Posterior vena cava (tissue), 2 donors: ENCODE data around the gene SART3. TPM values are rescaled to one million over a fixed set of nuclear protein-coding genes. Genes with fewer than 3 reads are reported as not detected.
"Not testable (repeated sequence)": the region's sequence is repeated elsewhere in the genome, so short reads cannot be mapped to it uniquely, and the experiment has no call there.

ENCODE experiments used
- DNase-seq: peaks from one replicate; pipeline ENCODE4 v3.0.0-alpha.2; 2020; ENCODE audit warnings: low spot score
- intact Hi-C, 2 donors: fragments of 100-400 bp; cut with DNase I; formaldehyde crosslinking; loops; one replicate each; pipeline versions ENCODE4 v1.14.1 to v1.14.2; 2022 to 2023
- total RNA-seq, 2 donors: library from RNA; stranded (reverse); fragmentation: NEBNext Ultra II Directional; extraction: Animal tissue kit (Norgen Biotek cat#: 25700); gene quantifications; one replicate each; pipeline ENCODE4 v1.2.1, GENCODE V29; 2021
- donor health status: DM: yes; HTN: yes; CAD: no.
- donor health status: DM: yes; HTN: yes; CAD: no.

Gene SART3
- total RNA-seq, 2 donors from 2014 or later: 27.4 to 28.9 TPM

DNA sequence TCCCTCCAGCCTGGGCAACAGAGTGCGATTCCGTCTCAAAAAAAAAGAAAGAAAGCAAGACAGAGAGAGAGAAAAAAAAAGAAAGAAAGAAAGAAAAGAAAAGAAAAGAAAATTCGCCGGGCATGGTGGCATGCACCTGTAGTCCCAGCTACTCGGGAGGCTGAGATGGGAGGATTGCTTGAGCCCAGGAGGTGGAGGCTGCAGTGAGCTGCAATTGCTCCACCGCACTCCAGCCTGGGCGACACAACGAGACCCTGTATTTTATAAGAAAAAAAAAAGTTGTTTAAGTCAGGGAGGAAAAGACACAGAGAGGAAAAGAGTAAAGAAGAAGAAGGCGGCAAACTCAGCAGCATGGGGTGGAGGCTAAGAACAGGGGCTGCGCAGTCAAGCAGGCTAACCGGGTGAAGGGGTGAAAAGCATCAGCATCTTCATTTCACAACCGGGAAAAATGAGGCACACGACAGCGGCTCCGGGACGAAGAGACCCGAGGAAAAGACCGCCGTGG lies 46.5 kb downstream of the SART3 start:
- DNase-seq: no peak
- intact Hi-C loops: no loop called here

DNA sequence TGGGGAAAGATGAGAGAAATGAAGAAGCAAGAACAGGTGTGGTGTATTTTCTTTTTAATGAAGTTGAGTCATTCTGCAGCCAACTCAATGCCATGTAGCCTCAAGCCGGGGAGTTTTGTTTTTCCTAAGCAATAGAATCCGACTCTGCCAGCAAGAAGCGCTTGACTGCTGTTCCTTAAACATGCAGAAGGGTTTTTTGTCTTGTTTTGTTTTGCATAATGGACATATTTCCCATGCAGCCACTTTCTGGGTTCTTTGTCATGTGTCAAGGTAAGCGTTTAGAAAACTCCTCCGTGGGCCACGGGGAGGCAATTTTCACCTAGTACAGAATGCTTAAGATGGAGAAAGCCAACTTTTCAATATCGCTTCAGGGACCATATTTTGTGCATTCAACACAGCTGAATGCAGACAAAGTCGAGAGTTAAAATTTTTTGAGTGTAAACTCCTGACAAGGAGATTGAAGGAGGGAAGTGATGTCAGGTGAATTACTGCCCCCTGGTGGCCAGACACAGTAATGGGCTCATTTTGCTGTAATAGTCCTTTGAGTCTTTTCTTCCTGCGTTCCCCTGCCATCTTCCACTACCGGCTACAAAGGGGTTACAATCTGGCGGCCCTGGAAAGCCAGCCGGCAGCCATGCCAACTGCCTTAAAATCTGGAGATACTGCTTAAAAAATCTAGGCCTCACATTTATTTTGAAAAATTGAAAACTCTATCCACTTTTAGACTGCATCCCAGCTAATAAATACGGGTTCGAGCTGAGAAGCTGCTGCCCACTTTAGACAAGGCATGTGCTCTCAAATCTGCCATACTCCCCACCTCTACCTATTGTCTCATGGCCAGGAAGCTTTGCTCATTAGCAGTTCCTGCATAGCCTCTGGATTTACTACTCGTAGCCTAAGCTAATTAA lies 49.1 kb downstream of the SART3 start:
- DNase-seq: no peak
- intact Hi-C loops: no loop called here

DNA sequence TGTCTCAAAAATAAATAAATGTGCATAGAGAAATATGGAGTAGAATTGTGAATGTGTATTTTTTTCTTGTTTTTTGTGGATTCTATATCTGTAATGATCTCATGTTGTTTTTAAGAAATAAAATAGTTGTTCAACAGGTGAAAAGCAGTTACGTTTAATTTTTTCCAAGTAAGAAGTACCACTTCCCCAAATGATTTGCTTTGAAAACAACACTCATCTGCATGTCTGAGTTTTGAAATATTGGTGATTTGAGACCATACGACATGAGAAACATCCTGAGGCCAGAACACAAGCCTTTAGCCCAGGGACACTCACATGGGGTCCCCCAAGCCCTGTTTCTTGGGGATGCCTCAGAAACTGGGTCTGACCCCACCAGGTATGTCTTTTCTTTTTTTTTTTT lies 50.1 kb downstream of the SART3 start:
- DNase-seq: no peak
- intact Hi-C loops: no loop called here

DNA sequence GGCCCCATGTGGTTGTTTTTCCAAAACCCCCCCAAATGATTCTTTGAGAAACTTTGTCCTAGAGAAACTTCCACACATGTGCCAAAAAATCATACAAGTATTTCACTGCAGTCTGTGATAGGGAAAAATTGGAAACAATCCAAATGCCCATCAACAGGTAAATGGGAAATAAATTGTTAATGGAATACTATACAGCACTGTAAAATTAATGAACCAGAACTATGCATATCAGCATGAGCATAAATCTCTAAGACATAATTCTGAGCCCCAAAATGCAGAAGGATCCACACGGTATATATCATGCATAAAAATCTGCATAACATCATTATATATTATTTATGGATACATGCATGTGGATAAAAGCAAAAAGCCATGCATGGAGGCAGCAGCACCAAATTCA lies 51.2 kb downstream of the SART3 start:
- no peak for DNase-seq
- intact Hi-C loops: no loop called here

DNA sequence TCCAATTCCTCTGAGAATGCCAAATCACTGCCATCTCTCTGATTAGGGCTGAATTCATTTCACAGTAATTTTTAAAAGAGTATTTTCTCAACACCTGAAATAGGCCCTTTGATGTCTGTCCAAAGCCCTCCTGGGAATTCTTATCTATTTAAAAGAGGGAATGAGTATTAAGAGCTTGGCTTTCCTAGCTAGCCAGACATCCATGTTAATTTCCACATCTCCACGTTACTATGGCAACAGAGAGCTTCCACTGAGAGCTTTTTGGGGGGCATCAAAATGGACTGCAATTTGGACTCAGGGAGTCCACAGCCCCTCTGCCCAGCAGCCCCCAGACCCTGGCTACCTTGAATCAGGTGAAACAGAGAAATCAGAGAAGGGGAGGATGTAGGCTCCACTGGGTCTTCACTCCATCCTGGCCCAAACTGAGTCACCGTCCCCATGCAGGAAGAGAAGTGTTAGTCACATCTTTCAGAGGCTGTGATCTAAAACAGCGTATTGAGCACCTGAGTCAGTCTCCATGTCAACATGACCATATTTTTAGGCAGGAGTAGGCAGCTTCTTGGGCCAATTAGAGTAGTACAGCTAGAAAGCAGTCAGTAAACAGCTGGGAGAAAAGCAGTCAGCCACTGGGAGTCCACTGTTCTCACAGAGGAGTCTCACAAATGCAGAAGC lies 52.9 kb downstream of the SART3 start:
- intact Hi-C loops: no loop called here
- no peak for DNase-seq

DNA sequence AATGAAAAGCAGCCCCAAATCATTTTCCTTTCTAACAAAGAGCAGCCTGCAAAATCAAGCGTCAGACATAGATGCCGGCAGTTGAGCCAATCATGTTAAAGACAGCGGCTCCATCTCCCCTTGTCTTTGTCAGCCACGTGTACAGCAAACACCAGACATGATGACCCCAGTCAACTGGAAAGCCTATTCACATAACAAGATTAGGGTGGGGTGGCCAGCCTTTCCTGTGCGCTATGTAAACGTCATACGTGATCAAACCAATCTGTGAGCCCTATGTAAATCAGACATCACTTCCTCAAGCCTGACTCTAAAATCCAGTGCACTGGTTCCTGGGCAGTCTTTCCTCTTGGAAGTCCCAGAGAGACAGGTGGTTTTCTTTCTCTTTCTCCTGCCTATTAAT lies 55.8 kb downstream of the SART3 start:
- intact Hi-C loops: no loop called here
- DNase-seq: no peak

DNA sequence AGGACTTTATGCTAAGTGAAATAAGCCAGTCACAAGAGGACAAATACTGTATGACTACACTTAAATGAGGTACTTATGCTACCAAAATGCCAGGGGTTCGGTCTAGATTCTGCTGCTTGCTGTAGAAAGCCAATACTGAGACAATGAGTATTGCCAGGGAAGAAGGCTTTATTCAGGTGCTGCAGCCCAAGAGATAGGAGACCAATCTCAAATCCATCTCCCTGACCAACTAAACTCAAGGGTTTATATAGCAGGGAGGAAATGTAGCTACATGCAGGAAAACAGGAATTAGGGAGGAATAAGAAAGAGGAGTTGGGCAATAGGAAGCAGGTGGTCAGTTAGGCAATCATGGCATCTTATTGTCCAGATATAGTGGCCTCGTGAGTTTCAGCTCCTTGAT lies 58.1 kb downstream of the SART3 start:
- intact Hi-C loops: loop anchor here in 1 of 2 donors (5.0 kb wide), 1 partner anchor 516 kb away; no protein-coding TSS in a partner anchor
- no peak for DNase-seq

DNA sequence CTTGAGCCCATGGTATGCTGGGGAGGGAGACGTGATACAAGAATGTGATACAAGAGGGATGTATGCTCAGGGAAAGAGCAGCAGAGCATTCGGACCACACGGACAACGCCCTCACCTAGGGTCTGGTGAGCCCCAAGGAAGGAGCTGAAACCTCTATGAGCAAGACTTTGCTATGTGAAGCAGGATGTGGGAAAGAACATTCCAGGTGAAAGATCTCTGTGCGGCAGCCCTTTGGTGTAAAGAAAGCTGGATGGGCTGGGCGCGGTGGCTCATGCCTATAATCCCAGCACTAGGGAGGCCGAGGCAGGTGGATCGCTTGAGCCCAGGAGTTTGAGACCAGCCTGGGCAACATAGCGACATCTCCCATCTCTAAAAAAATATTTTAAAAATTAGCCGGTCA lies 62.8 kb downstream of the SART3 start:
- intact Hi-C loops: no loop called here
- DNase-seq: no peak

DNA sequence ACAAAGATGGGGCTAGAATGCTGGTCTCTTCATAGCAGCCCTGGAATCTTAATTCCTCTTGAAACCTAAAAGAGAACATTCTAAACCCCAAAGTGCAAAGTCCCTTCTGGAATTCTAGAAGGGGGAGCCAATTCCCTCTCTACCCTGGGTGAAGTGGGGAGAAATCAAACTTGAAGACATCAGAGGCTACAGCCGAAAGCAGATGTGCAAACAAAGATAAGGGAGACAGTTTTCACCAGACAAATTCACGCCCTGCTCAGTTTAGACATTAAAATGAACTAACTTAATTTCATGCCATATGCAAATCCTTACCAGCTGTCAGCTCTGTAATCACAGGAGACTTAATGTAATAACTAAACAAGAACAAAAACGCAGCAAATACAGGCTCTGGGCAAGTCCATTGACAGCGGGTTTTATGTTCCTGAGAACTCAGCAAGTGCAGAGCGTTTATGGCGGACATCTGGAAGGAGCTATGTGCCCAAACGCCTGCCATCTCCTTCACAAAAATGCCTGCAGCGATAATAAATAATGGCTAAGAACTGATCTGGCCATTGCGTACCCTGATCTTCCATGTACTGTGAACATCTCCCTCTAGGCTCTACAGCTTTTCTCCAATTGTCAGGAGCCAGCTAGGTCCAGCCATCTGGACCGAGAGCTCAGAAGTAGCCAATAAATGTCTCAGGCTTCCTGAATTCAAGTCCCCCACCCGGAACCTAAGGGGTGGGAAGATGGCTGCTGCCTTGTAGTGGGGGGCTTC lies 65.0 kb downstream of the SART3 start:
- no peak for DNase-seq
- intact Hi-C loops: no loop called here

DNA sequence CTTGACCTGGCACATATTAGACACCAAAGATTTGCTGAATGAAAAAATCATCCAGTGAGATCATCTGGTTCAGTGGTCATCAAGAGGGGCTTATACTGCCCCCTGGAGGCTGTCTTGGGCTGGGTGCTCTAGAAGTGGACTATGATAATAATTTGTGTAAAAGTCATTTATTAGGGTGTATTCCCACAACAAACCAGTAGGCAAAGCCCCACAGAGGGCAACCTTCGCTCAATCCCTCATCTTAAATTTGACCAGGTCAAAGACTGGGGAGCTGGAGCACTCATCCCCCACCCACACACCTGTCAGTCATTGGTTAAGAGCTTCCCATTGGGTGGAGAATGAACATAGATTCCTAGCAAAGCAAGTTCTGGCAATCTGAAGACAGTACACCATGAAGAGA lies 65.9 kb downstream of the SART3 start:
- DNase-seq: no peak
- intact Hi-C loops: no loop called here

DNA sequence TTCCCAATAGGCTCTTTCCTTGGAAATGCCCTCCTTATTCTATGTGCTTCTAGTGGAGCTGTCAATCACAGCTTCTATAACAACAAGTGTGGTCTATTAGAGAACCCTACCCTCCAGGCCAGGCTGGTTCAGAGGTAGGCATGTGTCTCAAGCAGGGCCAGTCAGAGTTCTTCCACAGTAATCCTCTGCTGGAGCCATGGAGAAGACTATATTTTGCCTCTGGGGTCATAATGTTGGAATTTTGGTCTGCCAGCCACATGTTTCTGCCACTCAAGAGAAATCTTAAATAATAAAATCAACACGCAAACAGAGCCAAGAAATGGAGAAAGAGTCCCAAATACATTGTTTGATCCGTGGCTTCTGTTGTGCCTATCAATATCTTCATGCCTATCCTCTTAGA lies 69.7 kb downstream of the SART3 start:
- no peak for DNase-seq
- intact Hi-C loops: no loop called here

DNA sequence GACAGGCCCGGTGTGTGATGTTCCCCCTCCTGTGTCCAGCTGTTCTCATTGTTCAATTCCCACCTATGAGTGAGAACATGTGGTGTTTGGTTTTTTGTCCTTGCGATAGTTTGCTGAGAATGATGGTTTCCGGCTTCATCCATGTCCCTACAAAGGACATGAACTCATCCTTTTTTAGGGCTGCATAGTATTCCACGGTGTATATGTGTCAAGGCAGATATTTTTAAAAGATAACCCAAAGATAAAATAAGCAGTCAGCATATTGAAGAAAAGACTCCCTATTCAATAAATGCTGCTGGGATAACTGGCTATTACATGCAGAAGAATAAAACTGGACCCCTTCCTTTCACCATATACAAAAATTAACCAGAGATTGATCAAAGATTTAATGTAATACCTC lies 73.9 kb downstream of the SART3 start:
- DNase-seq, intact Hi-C loops: not testable (repeated sequence)

DNA sequence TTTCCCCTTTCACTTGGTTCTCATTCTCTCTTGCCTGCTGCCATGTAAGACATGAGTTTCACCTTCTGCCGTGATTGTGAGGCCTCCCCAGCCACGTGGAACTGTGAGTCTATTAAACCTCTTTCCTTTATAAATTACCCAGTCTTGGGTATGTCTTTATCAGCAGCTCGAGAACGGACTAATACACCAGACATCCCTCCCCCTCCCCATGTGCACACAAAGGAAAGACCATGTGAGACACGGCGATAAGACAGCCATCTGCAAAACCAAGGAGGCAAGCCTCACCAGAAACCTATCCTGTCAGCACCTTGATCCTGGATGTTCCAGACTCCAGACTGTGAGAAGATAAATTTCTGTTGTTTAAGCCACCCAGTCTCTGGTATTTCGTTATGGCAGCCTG lies 75.6 kb downstream of the SART3 start:
- DNase-seq, intact Hi-C loops: not testable (repeated sequence)

DNA sequence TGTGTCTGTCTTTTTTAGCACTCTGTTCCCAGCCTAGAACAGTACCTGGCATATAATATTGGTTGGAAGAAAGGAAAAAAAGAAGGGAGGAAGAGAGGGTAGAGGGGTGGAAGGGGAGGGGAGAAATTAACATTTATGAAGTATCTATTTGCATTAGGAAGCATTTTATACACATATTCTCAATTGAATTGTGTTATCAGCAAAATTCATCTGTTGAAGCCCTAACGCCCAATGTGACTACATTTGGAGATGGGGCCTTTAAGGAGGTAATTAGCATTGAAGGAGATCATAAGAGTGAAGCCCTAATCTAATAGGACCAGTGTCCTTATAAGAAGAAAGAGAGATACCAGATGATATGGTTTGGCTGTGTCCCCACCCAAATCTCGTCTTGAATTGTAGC lies 76.1 kb downstream of the SART3 start:
- intact Hi-C loops: no loop called here
- DNase-seq: no peak

DNA sequence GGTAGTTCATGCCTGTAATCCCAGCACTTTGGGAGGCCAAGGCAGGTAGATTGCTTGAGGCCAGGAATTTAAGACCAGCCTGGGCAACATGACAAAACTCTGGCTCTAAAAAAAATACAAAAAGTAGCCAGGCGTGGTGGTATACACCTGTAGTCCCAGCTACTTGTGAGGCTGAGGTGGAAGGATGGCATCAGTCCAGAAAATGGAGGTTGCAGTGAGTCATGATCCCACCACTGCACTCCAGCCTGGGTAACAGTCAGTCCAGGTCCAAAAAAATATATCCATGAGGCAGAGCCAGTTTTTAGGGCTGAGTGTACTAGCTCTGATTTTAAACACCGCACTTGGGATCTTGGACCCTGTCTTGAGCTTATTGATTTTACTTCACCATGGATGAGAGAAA lies 76.5 kb downstream of the SART3 start:
- no peak for DNase-seq
- intact Hi-C loops: no loop called here

DNA sequence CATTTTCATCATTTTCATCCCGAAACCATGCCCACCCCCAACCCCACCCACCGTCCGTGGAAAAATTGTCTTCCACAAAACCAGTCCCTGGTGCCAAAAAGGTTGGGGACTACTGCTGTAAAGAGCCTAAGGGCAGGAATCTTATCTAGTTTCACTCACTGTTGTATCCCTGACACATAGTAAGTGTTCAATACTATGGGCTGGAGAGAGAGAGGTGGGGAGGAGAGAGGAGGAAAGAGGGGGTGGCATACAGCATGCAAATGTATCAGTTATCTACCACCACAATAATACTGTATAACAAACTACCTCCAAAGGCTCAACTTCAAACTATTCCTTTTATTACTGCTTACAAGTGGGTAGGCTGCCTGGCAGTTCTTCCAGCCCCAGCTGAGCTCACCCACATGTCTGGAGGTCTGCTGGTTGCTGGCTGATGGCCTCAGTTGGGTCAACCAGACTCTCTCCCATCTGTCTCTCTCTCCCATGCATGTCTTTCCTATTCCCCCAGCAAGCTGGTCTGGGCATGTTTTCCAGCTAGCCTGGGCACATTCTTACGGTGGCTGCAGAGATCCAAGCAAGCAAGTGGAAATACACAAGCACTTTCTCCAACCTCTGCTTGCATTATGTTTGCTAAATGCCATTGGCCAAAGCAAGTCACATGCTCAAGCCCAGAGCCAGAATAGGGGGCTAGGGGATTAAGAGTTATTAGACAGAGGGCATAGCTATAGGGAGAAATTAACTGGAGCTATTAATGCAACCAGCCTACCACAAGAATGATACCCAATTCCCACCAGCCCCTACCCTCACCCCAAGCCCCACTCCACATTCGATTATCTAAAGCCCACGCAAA lies 77.5 kb downstream of the SART3 start:
- intact Hi-C loops: no loop called here
- DNase-seq: no peak

DNA sequence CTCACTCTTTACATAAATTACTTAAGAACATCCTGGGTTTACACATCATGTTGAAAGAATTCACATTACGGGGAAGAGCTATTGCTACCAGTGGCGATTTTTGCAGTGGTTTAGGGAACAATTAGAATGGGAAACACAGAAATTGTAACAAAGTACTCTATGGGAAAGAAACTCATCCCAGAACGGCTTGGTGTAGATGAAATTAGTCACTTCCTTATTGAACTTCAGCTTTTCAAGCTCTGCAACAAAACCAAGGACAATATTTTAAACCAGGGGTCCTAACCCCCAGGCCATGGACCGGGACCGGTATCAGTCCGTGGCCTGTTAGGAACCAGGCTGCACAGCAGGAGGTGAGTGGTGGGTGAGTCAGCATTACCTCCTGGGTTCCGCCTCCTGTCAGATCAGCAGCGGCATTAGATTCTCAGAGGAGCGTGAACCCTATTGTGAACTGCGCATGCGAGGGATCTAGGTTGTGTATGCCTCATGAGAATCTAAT lies 78.2 kb downstream of the SART3 start:
- no peak for DNase-seq
- intact Hi-C loops: no loop called here

DNA sequence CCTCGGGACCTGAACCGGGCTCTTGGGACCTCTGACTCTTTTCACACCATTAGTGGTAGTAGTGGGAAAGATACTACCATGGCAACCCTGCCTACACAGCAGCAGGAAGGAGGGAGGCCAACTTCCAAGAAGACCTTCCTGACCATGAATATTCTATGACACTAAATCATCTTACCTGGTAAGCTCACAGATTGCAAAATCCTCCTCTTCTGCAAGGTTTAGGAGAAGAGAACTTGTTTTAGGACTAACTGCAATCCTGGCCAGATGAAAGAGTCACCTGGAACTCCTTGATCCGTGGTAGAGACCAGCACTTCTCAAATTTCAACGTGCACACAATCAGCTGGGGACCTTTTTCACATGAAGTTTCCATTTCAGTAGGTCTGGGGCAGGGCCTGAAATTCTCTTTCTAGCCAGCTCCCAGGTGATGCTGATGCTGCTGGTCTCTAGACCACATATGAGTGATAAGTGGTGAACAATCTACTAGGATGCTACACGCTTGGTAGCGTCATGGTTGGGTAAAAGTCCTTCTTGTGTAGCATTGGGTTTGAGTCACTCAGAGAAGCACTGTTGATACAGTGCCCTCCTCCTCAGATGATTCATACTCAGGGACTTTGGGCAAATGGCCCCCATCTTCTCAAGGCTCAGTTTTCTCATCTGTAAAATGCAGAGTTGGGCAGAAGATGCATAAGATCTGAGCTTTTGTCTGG lies 81.5 kb downstream of the SART3 start:
- intact Hi-C loops: no loop called here
- no peak for DNase-seq
